Occipital lobe (tissue), 2 donors: Measurements from ENCODE around the gene CAMK1D. TPM values are rescaled to one million over a fixed set of nuclear protein-coding genes. Genes with fewer than 3 reads are reported as not detected.

ENCODE experiments used
- DNase-seq: peaks from one replicate; lab custom pipeline; 2025; lab: John Stamatoyannopoulos, UW
- total RNA-seq: library from RNA; depleted of rRNA; stranded (reverse); fragments of >200 nt; gene quantifications from one replicate; pipeline ENCODE4 v1.2.3, GENCODE V29; 2014

CAMK1D gene
- total RNA-seq, 1 donor from 2014 or later: 18.9 TPM

DNA sequence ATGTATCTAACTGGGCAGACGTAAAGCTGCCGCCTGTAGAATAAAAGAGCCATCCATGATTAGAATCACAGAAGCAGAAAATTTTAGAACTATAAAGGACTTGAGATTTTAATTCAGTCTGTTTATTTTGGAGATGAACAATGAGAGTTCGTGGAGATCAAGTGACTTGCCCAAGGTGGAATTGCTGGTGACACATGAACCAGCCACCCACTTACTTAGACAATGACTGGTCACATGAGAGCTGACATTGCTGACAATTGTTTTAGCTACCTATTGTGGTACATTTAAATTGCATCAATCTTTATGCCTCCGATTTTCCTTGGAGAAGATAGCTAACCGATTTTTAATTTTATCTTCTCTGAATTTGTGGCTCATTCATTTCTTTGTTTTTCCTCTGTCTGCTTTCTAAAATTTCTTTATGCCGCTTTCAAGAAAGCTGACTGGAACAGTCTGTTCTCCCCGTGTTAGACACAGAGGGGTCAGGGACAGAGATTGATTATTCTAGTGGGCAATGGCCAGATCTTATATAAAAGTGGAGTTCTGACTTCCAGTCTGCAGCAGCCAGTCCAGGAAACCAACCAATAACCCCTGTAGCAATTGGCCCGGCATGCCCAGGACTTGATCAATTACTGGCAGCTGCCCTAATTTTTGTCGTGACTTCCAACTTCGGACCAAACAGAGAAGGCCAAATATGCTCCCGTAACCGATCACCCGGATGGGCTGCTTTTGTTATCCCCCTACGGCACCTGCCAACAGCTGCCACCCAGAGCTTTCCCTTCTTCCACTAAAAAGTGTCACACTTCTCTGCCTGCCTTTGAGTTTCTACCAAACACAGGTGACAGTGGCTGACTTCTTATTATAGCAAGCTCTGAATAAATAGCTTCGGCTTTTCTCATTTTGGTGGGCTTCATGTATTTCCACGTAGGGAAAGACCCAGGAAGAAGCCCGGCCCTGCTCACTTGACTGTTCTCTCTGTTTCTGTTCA lies 241.6 kb downstream of the CAMK1D start:
- DNase-seq: no peak

DNA sequence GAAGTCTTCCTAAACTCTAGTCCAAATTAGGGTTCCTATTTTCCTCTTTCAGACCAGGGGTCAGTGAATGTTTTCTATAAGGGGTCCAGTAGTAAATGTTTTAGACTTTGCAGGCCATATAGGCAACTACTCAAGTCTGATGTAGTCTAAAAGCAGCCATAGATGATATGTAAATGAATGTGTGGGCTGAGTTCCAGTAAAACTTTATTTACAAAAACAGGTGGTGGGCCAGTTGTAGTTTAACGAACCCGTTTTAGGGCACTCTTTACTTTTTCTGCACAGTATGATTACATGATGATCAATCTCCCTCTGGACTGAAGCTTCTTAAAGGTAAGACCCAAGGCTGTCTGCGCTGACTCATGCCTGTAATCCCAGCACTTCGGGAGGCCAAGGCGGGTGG lies 243.6 kb downstream of the CAMK1D start:
- no peak for DNase-seq

- no peak for DNase-seq
These were observed 245.1 kb downstream of the CAMK1D start for GRCh38 chr10:12594448-12594944.

DNA sequence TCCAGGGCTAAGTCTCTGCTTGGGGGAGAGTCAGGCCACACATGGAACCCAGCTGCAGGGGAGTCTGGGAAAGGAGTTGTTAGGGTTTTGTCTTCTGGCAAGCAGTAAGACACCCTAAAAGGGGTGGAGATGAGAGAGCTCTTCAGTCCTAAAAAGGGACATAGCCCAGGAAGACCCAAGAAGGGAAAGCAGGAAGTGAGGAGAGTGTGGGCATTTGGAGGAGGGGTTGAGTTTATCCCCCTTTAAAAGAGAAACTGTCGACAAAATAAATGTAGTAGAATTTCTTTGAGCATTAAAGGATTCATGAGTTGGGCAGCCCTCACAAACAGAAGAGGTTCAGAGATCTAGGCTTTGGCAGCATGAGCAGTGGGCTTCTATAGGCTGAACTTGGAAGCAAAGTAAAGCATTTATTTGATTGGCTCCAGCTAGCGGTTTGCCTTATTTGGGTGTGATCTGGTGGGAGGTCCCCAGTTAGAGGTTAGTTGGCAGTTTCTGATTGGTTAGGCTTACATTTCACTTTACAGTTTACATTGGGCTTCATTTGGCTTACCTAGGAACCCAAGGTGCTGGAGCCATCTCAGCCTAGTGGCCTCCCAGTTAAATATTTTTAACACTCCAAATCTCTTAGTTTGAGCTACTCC lies 246.7 kb downstream of the CAMK1D start:
- no peak for DNase-seq

DNA sequence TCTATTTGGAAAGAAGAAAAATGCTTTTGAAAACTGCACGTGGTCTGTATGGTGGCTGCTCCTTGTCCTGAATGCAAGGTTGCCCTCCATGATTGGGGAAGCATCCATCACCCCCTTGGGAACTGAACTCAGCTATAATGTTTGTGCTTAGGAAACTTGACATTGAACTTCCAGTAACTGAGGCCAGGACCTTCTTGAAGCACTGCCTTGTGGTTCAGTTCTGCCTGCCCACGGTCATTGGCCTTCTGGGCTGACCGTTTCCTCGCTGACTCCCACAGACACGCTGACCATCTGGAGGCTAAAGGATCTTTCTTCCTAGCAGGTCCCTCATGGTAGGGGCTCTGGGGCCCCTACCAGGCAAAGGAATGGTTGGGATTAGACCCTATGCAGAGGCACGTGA lies 247.8 kb downstream of the CAMK1D start:
- no peak for DNase-seq

DNA sequence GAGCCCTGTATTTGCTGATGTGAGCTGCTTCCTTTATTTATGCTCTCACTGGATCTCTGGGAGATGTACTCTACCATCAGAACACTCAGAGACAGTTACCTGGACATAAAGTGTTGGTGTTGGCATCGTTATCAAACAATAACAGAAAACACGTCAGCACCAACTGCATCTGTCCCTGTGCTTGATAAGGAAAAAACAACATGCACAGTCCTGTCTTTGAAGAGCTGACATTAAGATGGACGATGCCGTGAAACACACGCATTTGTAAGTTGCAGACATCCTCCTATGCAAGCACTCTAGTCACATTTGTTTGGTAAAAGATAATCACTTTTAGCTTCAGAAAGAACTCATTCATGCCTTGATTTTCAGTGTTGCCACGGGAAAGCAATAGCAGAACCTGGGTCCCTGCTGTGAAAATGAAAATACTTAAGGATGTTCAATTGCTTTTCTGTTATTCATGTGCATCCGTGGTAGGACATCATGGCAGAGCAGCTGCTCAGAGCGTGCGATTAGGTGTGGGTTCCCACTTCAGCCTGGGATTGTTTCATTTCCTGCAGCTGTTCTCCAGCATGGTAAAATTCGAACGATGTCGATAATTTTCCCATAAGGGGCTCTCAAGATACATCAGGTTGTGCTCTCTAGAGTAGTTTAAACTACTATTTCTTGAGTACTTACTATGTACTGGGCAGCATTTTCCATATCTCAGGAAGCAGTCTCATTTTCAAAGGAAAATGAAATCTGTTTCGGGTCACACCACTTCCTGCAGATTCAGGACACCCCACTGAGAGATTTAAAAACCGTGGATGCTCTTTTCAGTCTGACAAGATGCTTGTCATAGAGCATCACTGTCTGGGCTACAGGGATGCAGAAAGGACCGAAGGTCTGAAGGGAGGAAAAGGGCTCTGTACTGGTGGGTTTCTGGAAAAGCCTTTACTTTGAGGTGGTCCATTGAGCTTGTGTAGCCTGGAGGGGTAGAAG lies 248.7 kb downstream of the CAMK1D start:
- no peak for DNase-seq

DNA sequence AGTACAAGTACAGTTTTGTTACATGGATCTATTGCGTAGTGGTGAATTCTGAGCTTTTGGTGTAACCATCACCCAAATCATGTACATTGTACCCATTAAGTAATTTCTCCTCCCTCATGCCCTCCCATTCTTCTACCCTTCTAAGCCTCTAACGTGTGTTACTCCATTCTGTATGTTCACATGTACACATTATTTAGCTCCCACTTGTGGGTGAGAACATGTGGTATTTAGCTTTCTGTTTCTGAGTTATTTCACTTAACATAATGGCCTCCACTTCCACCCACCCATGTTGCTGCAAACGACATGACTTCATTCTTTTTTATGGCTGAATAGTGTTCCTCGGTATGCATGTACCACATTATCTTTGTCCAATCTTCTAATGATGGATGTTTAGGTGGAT lies 251.3 kb downstream of the CAMK1D start:
- no peak for DNase-seq

- DNase-seq: no peak
These were observed 253.2 kb downstream of the CAMK1D start for GRCh38 chr10:12602521-12602920.

GRCh38 chr10:12603766-12604470 lies 254.6 kb downstream of the CAMK1D start:
- no peak for DNase-seq

- DNase-seq: peak; percentile 51
These were observed 256.4 kb downstream of the CAMK1D start for GRCh38 chr10:12605580-12606405.

DNA sequence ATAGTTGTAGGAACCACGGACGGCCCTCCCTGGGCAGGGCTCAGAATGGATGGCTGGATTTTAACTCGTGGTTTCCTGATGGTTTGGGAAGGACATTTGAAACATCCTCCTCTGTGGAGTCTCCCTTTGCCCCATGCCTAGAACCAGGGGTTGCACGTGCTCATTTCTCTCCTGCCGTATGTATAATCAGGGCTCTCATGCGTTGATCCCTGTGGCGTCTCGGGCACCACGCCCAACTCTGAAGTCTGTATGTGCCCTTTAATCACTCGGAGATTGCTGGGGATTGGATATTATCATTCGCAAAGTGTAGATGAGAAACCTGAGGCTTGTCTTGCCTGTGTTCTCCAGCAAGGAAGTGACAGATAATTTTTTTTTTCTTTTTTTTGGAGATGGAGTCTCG lies 257.1 kb downstream of the CAMK1D start:
- no peak for DNase-seq

- no peak for DNase-seq
These were observed 259.4 kb downstream of the CAMK1D start for GRCh38 chr10:12608761-12609160.

- DNase-seq: no peak
These were observed 260.1 kb downstream of the CAMK1D start for GRCh38 chr10:12609435-12609834.

DNA sequence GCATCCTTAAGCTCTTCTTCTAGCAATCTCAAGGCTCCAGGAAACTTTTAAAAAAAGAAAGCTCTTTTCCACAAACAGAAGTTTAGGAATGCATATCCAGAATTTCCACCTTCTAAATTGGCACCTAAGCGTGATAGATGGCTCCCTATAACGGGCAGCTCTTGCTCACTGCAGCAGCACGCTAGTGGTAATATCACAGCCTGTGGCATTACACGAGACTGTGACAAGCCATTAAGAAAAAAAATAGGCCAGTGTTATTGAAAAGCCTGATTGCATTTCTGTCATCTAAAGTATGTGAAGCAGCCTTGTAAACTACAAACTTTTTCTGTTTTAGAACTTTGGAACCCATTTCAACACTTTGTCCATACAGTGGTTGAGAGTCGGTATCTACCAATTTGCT lies 263.8 kb downstream of the CAMK1D start:
- DNase-seq: no peak

DNA sequence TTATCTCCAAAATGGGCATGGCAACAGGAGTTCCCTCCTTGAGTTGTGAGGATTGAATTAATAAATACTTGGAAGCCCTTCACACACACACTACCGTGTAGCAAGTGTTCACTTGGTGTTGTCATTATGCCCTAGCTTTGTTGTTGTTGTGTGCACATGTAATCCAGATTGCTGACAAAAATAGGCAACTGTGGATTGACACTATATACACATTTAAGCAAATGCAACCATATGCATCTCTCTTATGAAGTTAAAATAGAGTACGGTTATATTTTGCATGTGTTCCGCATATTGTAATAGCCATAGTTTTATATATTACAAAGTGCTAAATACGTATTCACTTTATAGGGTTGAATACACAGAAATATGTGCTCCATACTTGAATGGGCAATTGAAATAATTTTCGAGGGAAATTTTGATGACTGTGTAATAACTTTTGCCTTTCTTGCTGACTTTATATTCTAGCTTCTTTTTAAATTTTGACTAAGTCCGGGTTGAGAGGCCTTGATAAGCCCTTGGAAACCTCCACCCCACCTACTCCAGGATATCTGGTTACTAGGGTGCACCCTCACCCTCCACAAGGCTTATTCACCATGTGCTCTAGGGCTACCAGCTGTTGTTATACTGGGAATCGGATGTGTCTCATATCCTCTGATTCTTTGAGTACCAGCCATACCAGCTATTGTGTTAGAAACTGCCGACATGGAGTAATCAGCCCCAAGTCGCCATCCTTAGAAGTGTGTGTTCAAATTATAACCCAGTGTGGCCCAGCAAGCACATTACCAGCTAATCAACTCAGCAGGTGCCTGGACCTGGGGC lies 265.0 kb downstream of the CAMK1D start:
- DNase-seq: no peak

DNA sequence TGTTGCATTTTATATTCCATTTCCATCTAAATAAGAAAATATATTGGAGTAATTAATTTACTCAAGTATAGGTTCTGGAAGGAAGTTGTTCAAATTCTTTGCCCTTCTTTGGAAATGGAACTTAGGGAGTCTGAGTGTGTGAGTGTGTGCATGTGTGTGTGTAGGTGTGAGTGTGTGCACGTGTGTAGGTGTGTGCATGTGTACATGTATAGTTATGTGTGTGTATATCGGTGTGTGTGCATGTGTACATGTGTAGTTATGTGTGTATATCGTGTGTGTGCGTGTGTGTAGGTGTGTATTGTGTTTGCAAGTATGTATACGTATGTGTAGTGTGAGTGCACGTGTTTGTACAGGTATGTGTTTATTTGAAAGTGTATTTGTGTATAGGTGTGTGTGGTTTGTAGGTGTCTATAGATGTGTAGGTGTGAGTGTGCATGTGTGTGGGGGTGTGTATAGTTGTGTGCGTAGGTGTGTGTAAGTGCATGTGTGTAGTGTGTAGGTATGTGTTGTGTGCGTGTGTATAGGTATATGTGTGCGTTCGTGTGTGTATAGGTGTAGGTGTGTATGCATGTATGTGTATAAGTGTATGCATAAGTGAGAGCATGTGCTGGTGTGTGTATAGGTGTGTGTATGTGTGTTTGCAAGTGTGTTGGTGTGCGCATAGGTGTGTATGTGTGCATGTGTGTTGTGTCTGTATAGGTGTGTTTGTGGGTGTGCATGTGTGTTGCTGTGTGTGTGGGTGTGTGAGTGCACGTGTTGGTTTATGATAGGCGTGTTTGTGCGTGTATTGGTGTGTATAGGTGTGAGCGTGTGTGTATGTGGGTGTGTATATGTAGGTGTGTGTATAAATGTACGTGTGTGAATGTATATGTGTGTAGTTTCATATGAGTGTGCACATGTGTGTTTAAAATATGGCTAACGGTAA lies 266.2 kb downstream of the CAMK1D start:
- no peak for DNase-seq

GRCh38 chr10:12617191-12618175 lies 268.1 kb downstream of the CAMK1D start:
- no peak for DNase-seq
